ENCODE measurements around the gene PGP. TPM values are rescaled to one million over a fixed set of nuclear protein-coding genes. Genes with fewer than 3 reads are reported as not detected.

PGP gene
- total RNA-seq, 1 experiment from 2014 or later, result 38.3 TPM

DNA sequence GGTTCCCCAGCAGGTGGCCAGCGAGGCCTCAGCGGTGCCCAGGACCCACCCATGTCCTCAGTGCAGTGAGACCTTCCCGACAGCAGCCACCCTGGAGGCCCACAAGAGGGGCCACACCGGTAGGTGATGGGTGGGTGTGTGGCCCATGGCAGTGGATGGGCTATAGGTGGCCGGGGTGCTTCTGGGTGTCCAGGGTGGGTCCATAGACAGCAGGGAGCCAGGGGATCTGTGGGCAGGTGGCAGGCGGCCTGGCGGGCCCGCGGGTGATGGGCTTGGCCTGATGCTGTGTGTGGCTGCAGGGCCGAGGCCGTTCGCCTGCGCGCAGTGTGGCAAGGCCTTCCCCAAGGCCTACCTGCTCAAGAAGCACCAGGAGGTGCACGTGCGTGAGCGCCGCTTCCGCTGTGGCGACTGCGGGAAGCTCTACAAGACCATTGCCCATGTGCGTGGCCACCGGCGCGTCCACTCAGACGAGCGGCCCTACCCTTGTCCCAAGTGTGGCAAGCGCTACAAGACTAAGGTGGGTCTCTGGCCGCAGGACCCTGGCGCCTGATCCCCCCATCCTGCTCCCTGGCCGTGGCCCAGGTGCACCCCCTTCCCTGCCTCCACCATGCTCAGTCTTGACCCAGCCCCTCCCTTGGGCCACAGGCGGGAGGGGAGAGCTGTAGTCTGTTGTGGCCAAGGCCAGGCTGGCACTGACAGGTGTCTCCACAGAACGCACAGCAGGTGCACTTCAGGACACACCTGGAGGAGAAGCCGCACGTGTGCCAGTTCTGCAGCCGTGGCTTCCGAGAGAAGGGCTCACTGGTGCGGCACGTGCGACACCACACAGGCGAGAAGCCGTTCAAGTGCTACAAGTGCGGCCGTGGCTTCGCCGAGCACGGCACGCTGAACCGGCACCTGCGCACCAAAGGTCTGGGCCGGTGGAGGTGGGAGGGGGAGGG, 19.5 kb upstream of the PGP start:
- Histone ChIP-seq H3K27me3 (ENCODE audit: insufficient read depth, low read length) (peaks cover 2% of the 10 kb centered on the region; the same call in 1 of the 2 replicates), H3K9me3 (ENCODE audit: control insufficient read depth, low read depth, low read length) (no peaks in the 10 kb centered on the region), H3K4me2 (ENCODE audit: insufficient read depth, insufficient read length, low read length) (no peak overlapping the region), H2BK5ac (ENCODE audit: insufficient read length, low read length) (no peak overlapping the region), H2BK120ac (ENCODE audit: low read depth, low read length, poor library complexity, severe bottlenecking) (no peak overlapping the region), H2BK15ac (ENCODE audit: low read depth, low read length) (no peak overlapping the region), H3T11ph (ENCODE audit: low read length) (no peak overlapping the region), H3K18ac (ENCODE audit: insufficient read length, low read depth, low read length) (no peak overlapping the region), H3K79me2 (ENCODE audit: insufficient read depth, low read length) (no peaks in the 10 kb centered on the region), H2BK20ac (ENCODE audit: low read depth, low read length, poor library complexity, severe bottlenecking) (no peak overlapping the region), H3K23me2 (ENCODE audit: insufficient read length, low read depth, low read length, poor library complexity, severe bottlenecking) (peaks cover 13% of the 10 kb centered on the region), H3K23ac (ENCODE audit: insufficient read length, low read depth, low read length) (no peak overlapping the region), H2AK5ac (ENCODE audit: insufficient read length, low read length) (no peak overlapping the region), H4K8ac (replicated peaks; ENCODE audit: insufficient read length, low read depth, low read length) (no peak overlapping the region), H3K4ac (ENCODE audit: low read depth, low read length) (no peak overlapping the region), H2BK12ac (ENCODE audit: insufficient read length, low read depth, low read length) (no peak overlapping the region), H3K14ac (ENCODE audit: insufficient read depth, low read length) (no peak overlapping the region), H3K56ac (ENCODE audit: insufficient read length, low read depth, low read length) (no peak overlapping the region), H2AFZ (ENCODE audit: low read length) (no peak overlapping the region), H4K91ac (ENCODE audit: insufficient read length, low read depth, low read length) (no peak overlapping the region), H3K9ac (ENCODE audit: extremely low read depth, insufficient read length, low read length) (no peak overlapping the region), H3K27ac (ENCODE audit: insufficient read length, low read depth, low read length) (no peak overlapping the region), H4K20me1 (ENCODE audit: control insufficient read depth, insufficient read depth, insufficient read length) (no peaks in the 10 kb centered on the region), H4K5ac (ENCODE audit: insufficient read length, low read depth, low read length) (no peak overlapping the region), H3K79me1 (ENCODE audit: insufficient read depth, low read depth, low read length, poor library complexity, severe bottlenecking) (no peaks in the 10 kb centered on the region), H3K4me1 (ENCODE audit: insufficient read depth, low read length) (no peaks in the 10 kb centered on the region)
- Mint-ChIP-seq H3K4me3 (no peak overlapping the region), H3K4me1 (peaks cover 0 to 2% of the 10 kb centered on the region in 2 experiments; a peak in 1 of 4 replicates), H3K9me3 (no peaks in the 10 kb centered on the region), H3K27me3 (ENCODE audit: low read depth) (peaks cover 16% of the 10 kb centered on the region), H3K36me3 (ENCODE audit: insufficient read depth in 1 of 3, low read depth in 3 of 3) (peaks cover 2 to 28% (median 18%) of the 10 kb centered on the region in 3 experiments; a peak in 6 of 7 replicates), H3K27ac (no peak overlapping the region)
- no peak for DNase-seq
- WGBS (ENCODE audit: extremely low coverage, insufficient read length, low lambda C conversion rate), result no CpG with 5 or more reads among the region's 51 CpGs
- TF ChIP-seq, protein P1, sequence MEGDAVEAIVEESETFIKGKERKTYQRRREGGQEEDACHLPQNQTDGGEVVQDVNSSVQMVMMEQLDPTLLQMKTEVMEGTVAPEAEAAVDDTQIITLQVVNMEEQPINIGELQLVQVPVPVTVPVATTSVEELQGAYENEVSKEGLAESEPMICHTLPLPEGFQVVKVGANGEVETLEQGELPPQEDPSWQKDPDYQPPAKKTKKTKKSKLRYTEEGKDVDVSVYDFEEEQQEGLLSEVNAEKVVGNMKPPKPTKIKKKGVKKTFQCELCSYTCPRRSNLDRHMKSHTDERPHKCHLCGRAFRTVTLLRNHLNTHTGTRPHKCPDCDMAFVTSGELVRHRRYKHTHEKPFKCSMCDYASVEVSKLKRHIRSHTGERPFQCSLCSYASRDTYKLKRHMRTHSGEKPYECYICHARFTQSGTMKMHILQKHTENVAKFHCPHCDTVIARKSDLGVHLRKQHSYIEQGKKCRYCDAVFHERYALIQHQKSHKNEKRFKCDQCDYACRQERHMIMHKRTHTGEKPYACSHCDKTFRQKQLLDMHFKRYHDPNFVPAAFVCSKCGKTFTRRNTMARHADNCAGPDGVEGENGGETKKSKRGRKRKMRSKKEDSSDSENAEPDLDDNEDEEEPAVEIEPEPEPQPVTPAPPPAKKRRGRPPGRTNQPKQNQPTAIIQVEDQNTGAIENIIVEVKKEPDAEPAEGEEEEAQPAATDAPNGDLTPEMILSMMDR (conservative IDR thresholded peaks at IDR 0.05), result no peak

Data from H9 (cell line).